HG03558 (cell line): Measurements from ENCODE around the gene DYNLL2.
"Not testable (repeated sequence)": the region's sequence is repeated elsewhere in the genome, so short reads cannot be mapped to it uniquely, and the experiment has no call there.

Experiments
- ATAC-seq: cut with Tn5 transposase; IDR thresholded peaks from one replicate; pipeline ENCODE4 v1.9.1; 2021; ENCODE audit warnings: moderate number of reproducible peaks; ENCODE audit not compliant: unreplicated experiment; ENCODE audit errors: extremely low read depth

DYNLL2 gene

GRCh38 chr17:58066401-58066800 lies 16.8 kb upstream of the DYNLL2 start:
- no peak for ATAC-seq

- ATAC-seq: no peak
These were observed 10.4 kb upstream of the DYNLL2 start for GRCh38 chr17:58072862-58073261.

GRCh38 chr17:58073266-58073665 lies 10.0 kb upstream of the DYNLL2 start:
- ATAC-seq: not testable (repeated sequence)

GRCh38 chr17:58074406-58074805 lies 8.8 kb upstream of the DYNLL2 start:
- ATAC-seq: not testable (repeated sequence)

GRCh38 chr17:58079300-58080033 lies 3.8 kb upstream of the DYNLL2 start:
- ATAC-seq: no peak

- no peak for ATAC-seq
These were observed 1.4 kb upstream of the DYNLL2 start for GRCh38 chr17:58081646-58082340.

- no peak for ATAC-seq
These were observed 814 bp upstream of the DYNLL2 start for GRCh38 chr17:58082341-58082869.

- no peak for ATAC-seq
These were observed 485 bp downstream of the DYNLL2 start for GRCh38 chr17:58083491-58084316.

- ATAC-seq: no peak
These were observed 1.2 kb downstream of the DYNLL2 start for GRCh38 chr17:58084317-58084981.

GRCh38 chr17:58085039-58085715 lies 2.0 kb downstream of the DYNLL2 start:
- ATAC-seq: no peak

- no peak for ATAC-seq
These were observed 3.7 kb downstream of the DYNLL2 start for GRCh38 chr17:58086953-58087352.

- ATAC-seq: no peak
These were observed 5.4 kb downstream of the DYNLL2 start for GRCh38 chr17:58088624-58089023.

GRCh38 chr17:58089111-58089510 lies 5.9 kb downstream of the DYNLL2 start:
- ATAC-seq: no peak

GRCh38 chr17:58091024-58091567 lies 7.9 kb downstream of the DYNLL2 start:
- ATAC-seq: no peak

GRCh38 chr17:58092101-58092796 lies 9.0 kb downstream of the DYNLL2 start:
- no peak for ATAC-seq

- no peak for ATAC-seq
These were observed 9.7 kb downstream of the DYNLL2 start for GRCh38 chr17:58092797-58093385.

- no peak for ATAC-seq
These were observed 10.9 kb downstream of the DYNLL2 start for GRCh38 chr17:58094118-58094517.

- ATAC-seq: no peak
These were observed 13.7 kb downstream of the DYNLL2 start for GRCh38 chr17:58096892-58097291.
